ENCODE measurements around the gene CASZ1.

CASZ1 gene

GRCh38 chr1:10620776-10621175 is 175.7 kb downstream of the CASZ1 start:
- no peaks in the 10 kb centered on the region for H3K4me1 ChIP-seq
- TF ChIP-seq CTCF (IDR thresholded peaks at IDR 0.05) = no peak
- no peaks in the 10 kb centered on the region for H3K79me2 ChIP-seq
- no peak overlapping the region for H3K4me2 ChIP-seq (ENCODE audit: low read length)
- H3K9ac ChIP-seq = no peak overlapping the region
- no peaks in the 10 kb centered on the region for H3K36me3 ChIP-seq (ENCODE audit: control insufficient read depth, insufficient read depth, low read length)
- no peaks in the 10 kb centered on the region for H3K27me3 ChIP-seq (ENCODE audit: control insufficient read depth, insufficient read depth, low read length)
- no peaks in the 10 kb centered on the region for H3K9me3 ChIP-seq (ENCODE audit: control insufficient read depth, low read length)
- H3K4me3 ChIP-seq (ENCODE audit: low read depth, low read length) = no peak overlapping the region
- H3K27ac ChIP-seq = no peak overlapping the region
- H2AFZ ChIP-seq = no peak overlapping the region

DNA sequence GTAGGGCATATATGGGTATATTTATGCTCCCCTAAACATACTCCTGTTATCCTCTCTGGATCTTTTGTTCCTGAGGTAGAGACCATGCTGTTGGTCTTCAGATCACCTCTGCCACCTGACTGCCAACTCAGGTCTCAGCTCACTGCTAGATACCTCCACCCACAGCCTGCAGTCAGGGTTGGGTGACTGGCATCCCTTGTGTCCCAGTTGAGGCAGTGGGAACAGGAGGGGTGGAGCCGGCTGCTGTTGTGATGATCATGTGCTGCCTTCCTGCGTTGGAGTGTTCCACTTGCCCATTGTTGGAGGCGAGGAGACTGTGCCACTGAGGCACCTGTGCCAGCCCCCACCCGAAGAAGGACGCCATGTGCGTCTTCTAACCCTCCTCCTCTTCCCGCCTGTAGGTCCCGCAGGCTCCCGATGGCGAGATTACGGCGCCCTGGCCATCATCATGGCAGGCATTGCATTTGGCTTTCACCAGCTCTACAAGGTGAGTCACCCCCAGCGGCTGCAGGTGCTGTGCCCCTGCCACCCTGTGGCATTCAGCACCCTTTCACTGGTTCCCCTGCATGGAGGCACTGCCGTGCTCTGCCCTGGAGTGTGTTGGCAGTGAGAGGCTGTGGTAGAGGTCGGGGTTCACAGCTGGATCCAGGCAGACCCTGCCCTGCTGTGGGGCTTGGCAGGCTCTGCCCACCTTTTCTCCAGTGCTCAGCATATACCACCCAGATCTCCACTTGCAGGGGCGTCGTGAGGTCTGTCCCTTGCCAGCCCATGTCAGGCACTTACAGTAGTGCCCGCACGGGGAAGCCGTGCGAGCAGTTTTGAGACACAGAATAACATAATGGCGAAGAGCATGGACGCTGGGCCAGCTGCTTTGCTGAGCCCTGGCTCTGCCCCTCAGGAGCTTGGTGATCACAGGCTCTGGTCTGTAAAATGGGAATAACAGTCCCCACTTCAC is 178.2 kb downstream of the CASZ1 start:
- no peak overlapping the region for H2AFZ ChIP-seq
- H3K4me2 ChIP-seq (ENCODE audit: low read length) = no peak overlapping the region
- H3K4me1 ChIP-seq = no peaks in the 10 kb centered on the region
- H3K4me3 ChIP-seq (ENCODE audit: low read depth, low read length) = no peak overlapping the region
- H3K36me3 ChIP-seq (ENCODE audit: control insufficient read depth, insufficient read depth, low read length) = no peaks in the 10 kb centered on the region
- H3K27me3 ChIP-seq (ENCODE audit: control insufficient read depth, insufficient read depth, low read length) = no peaks in the 10 kb centered on the region
- H3K9ac ChIP-seq = no peak overlapping the region
- no peak overlapping the region for H3K27ac ChIP-seq
- H3K79me2 ChIP-seq = no peaks in the 10 kb centered on the region
- TF ChIP-seq CTCF (IDR thresholded peaks at IDR 0.05) = no peak
- H3K9me3 ChIP-seq (ENCODE audit: control insufficient read depth, low read length) = no peaks in the 10 kb centered on the region

DNA sequence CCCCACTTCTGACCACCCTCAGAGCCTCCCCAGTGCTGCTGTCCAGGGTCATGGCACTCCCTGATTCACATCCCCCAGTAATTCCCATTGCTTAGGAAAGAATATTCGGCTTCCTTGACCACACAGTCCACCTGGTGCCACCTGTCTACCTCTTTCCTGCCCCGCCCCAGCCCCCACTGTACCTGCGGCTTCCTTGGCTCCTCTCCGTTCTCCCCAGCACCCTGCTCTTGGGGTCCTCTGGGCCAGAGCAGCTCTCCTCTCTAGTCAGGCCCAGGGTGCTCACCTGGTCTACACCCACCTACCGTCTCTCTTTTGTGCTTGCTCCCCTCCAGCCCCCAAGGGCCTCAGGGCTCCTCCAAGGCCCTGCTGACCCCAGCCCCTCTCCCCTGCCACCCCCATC is 179.1 kb downstream of the CASZ1 start:
- Histone ChIP-seq H3K9ac (no peak overlapping the region), H3K36me3 (ENCODE audit: control insufficient read depth, insufficient read depth, low read length) (no peaks in the 10 kb centered on the region), H3K9me3 (ENCODE audit: control insufficient read depth, low read length) (no peaks in the 10 kb centered on the region), H2AFZ (no peak overlapping the region), H3K4me1 (no peaks in the 10 kb centered on the region), H3K4me3 (ENCODE audit: low read depth, low read length) (no peak overlapping the region), H3K27ac (no peak overlapping the region), H3K27me3 (ENCODE audit: control insufficient read depth, insufficient read depth, low read length) (no peaks in the 10 kb centered on the region), H3K4me2 (ENCODE audit: low read length) (no peak overlapping the region), H3K79me2 (no peaks in the 10 kb centered on the region)
- no peak for TF ChIP-seq CTCF (IDR thresholded peaks at IDR 0.05)

DNA sequence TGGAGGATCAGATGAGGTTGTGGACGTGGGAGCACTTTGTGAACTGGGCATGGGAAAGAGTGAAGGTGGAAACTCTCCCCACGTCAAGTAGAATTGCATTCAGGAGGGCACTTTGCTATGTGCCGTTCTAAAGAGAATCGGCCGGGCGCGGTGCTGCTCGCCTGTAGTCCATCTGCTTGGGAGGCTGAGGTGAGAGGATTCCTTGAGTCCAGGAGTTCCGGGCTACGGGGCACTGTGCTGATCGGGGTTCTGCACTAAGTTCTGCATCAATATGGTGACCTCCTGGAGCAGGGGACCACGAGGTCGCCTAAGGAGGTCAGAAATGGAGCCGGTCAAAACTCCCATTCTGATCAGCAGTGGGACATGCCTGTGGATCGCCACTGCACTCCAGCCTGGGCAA is 179.8 kb downstream of the CASZ1 start:
- H3K27me3 ChIP-seq (ENCODE audit: control insufficient read depth, insufficient read depth, low read length) = no peaks in the 10 kb centered on the region
- no peaks in the 10 kb centered on the region for H3K4me1 ChIP-seq
- no peak overlapping the region for H3K4me2 ChIP-seq (ENCODE audit: low read length)
- no peak overlapping the region for H3K9ac ChIP-seq
- TF ChIP-seq CTCF (IDR thresholded peaks at IDR 0.05) = no peak
- H3K4me3 ChIP-seq (ENCODE audit: low read depth, low read length) = no peak overlapping the region
- H2AFZ ChIP-seq = no peak overlapping the region
- no peaks in the 10 kb centered on the region for H3K9me3 ChIP-seq (ENCODE audit: control insufficient read depth, low read length)
- H3K27ac ChIP-seq = no peak overlapping the region
- no peaks in the 10 kb centered on the region for H3K79me2 ChIP-seq
- H3K36me3 ChIP-seq (ENCODE audit: control insufficient read depth, insufficient read depth, low read length) = no peaks in the 10 kb centered on the region
